ENCODE measurements around the gene SLC25A22. TPM values are rescaled to one million over a fixed set of nuclear protein-coding genes. Genes with fewer than 3 reads are reported as not detected.

The SLC25A22 gene
- total RNA-seq, 2 donors from 2014 or later: 21.2 to 43.2 TPM

- intact Hi-C loops (cut with DNase I): no loop called here
- TF ChIP-seq POLR2AphosphoS5 (IDR thresholded peaks at IDR 0.05) (no peak), POLR2A (IDR thresholded peaks at IDR 0.05) (no peak), CTCF (IDR thresholded peaks at IDR 0.05) (no peak)
- Histone ChIP-seq H3K4me3 (no peak overlapping the region), H3K36me3 (no peaks in the 10 kb centered on the region), H3K4me1 (replicated peaks) (peaks cover 16% of the 10 kb centered on the region), H3K27me3 (replicated peaks; ENCODE audit: insufficient read depth) (no peaks in the 10 kb centered on the region), H3K9me3 (no peaks in the 10 kb centered on the region), H3K27ac (no peak overlapping the region)
- 91% methylated on average over 15 of the region's 15 CpGs for WGBS
- no peak for DNase-seq (ENCODE audit: low spot score)
Observed at GRCh38 chr11:792535-792821, 5.6 kb downstream of the SLC25A22 start.

GRCh38 chr11:791658-792534, 6.2 kb downstream of the SLC25A22 start:
- no peaks in the 10 kb centered on the region for H3K27me3 ChIP-seq (replicated peaks; ENCODE audit: insufficient read depth)

GRCh38 chr11:790721-791564, 7.1 kb downstream of the SLC25A22 start:
- no peak for DNase-seq (ENCODE audit: low spot score)
- 62% methylated on average over 18 of the region's 18 CpGs for WGBS
- intact Hi-C loops (cut with DNase I): no loop called here
- Histone ChIP-seq H3K9me3 (no peaks in the 10 kb centered on the region), H3K36me3 (no peaks in the 10 kb centered on the region), H3K4me1 (replicated peaks) (peaks cover 8% of the 10 kb centered on the region), H3K27me3 (replicated peaks; ENCODE audit: insufficient read depth) (no peaks in the 10 kb centered on the region), H3K27ac (no peak overlapping the region), H3K4me3 (no peak overlapping the region)
- TF ChIP-seq CTCF (IDR thresholded peaks at IDR 0.05) (no peak), POLR2A (IDR thresholded peaks at IDR 0.05) (no peak), POLR2AphosphoS5 (IDR thresholded peaks at IDR 0.05) (no peak)

More at GRCh38 chr11:791658-792534, 6.2 kb downstream of the SLC25A22 start:
- Histone ChIP-seq H3K4me1 (replicated peaks) (peaks cover 14% of the 10 kb centered on the region), H3K9me3 (no peaks in the 10 kb centered on the region), H3K4me3 (no peak overlapping the region), H3K27ac (no peak overlapping the region), H3K36me3 (no peaks in the 10 kb centered on the region)
- no peak for DNase-seq (ENCODE audit: low spot score)
- WGBS: 88% methylated on average over 27 of the region's 49 CpGs
- intact Hi-C loops (cut with DNase I): no loop called here
- TF ChIP-seq CTCF (IDR thresholded peaks at IDR 0.05) (no peak), POLR2A (IDR thresholded peaks at IDR 0.05) (no peak), POLR2AphosphoS5 (IDR thresholded peaks at IDR 0.05) (no peak)

GRCh38 chr11:789943-790342, 8.1 kb downstream of the SLC25A22 start, which contains the start of gene CEND1:
Gene CEND1, minus strand, starts transcription at chr11:790090. Its CDS starts 1,514 bp downstream, at chr11:788576.
- H3K36me3 ChIP-seq: no peaks in the 10 kb centered on the region
- intact Hi-C loops (cut with DNase I): loop anchor here (10.0 kb wide), 1 partner anchor 125 kb away; no protein-coding TSS in a partner anchor
- no peaks in the 10 kb centered on the region for H3K4me1 ChIP-seq (replicated peaks)
- no peak for TF ChIP-seq POLR2AphosphoS5 (IDR thresholded peaks at IDR 0.05)
- no peak for TF ChIP-seq CTCF (IDR thresholded peaks at IDR 0.05)
- no peak for TF ChIP-seq POLR2A (IDR thresholded peaks at IDR 0.05)
- 7% methylated on average over 25 of the region's 44 CpGs for WGBS
- DNase-seq (ENCODE audit: low spot score): no peak
- no peak within 1 kb of the TSS for H3K4me3 ChIP-seq
- no peaks in the 10 kb centered on the region for H3K27me3 ChIP-seq (replicated peaks; ENCODE audit: insufficient read depth)
- no peaks in the 10 kb centered on the region for H3K9me3 ChIP-seq
- H3K27ac ChIP-seq: no peak within 1 kb of the TSS

Data from prostate gland (tissue), 2 donors.